Astrocyte (in vitro differentiated cells and primary cell): ENCODE measurements around the gene JAZF1. TPM values are rescaled to one million over a fixed set of nuclear protein-coding genes. Genes with fewer than 3 reads are reported as not detected.

ENCODE experiments used
- DNase-seq: peaks from one replicate; pipeline ENCODE4 v3.0.0-alpha.2; 2010; ENCODE audit warnings: low read depth
- FAIRE-seq: peaks from 2 replicates; lab custom pipeline; 2011; peaks lifted over from hg19 to GRCh38; lab: Jason Lieb, UNC
- H2AFZ ChIP-seq: 2 replicates; pipeline ENCODE4 v1.6.0; 2012; ENCODE audit warnings: low read depth, low read length, inconsistent platforms
- H3K27ac ChIP-seq: 2 replicates; pipeline ENCODE4 v1.5.1; 2011; ENCODE audit warnings: low read depth, low read length, inconsistent platforms
- H3K27me3 ChIP-seq: 2 replicates; pipeline ENCODE4 v1.6.0; 2011; ENCODE audit warnings: low read length, inconsistent platforms; ENCODE audit not compliant: insufficient read depth
- H3K36me3 ChIP-seq: 2 replicates; pipeline ENCODE4 v1.5.1; 2011; ENCODE audit warnings: low read length, inconsistent platforms; ENCODE audit not compliant: insufficient read depth
- H3K4me1 ChIP-seq: 2 replicates; pipeline ENCODE4 v1.5.1; 2011; ENCODE audit warnings: low read length, inconsistent platforms; ENCODE audit not compliant: insufficient read depth
- H3K4me2 ChIP-seq: 2 replicates; pipeline ENCODE4 v1.6.0; 2012; ENCODE audit warnings: low read length, inconsistent platforms
- H3K4me3 ChIP-seq: 2 replicates; pipeline ENCODE4 v1.5.1; 2011; ENCODE audit warnings: low read depth, mild to moderate bottlenecking, low read length, inconsistent platforms; ENCODE audit not compliant: insufficient read depth
- H3K79me2 ChIP-seq: 2 replicates; pipeline ENCODE4 v1.6.0; 2012; ENCODE audit warnings: mild to moderate bottlenecking, low read length, inconsistent platforms; ENCODE audit not compliant: insufficient read depth
- H3K9ac ChIP-seq: 2 replicates; pipeline ENCODE4 v1.6.0; 2012; ENCODE audit warnings: mild to moderate bottlenecking, low read length, inconsistent platforms
- H3K9me3 ChIP-seq: 2 replicates; pipeline ENCODE4 v1.5.1; 2012; ENCODE audit warnings: low read depth, mild to moderate bottlenecking, low read length, inconsistent platforms; ENCODE audit not compliant: insufficient read depth
- H4K20me1 ChIP-seq: 2 replicates; pipeline ENCODE4 v1.6.0; 2012; ENCODE audit warnings: low read length, inconsistent platforms; ENCODE audit not compliant: insufficient read depth
- H3K27ac Mint-ChIP-seq: one replicate; pipeline ENCODE4 v1.8.0; 2021; ENCODE audit warnings: mild to moderate bottlenecking, mixed read lengths; ENCODE audit not compliant: unreplicated experiment
- H3K27me3 Mint-ChIP-seq: one replicate; pipeline ENCODE4 v1.8.0; 2021; ENCODE audit warnings: low read depth, mixed read lengths; ENCODE audit not compliant: unreplicated experiment
- H3K36me3 Mint-ChIP-seq: one replicate; pipeline ENCODE4 v1.8.0; 2021; ENCODE audit warnings: low read depth, mixed read lengths; ENCODE audit not compliant: unreplicated experiment
- H3K4me1 Mint-ChIP-seq: one replicate; pipeline ENCODE4 v1.8.0; 2021; ENCODE audit warnings: low read depth, mixed read lengths; ENCODE audit not compliant: unreplicated experiment
- H3K4me3 Mint-ChIP-seq: one replicate; pipeline ENCODE4 v1.8.0; 2021; ENCODE audit warnings: mild to moderate bottlenecking, moderate library complexity, mixed read lengths; ENCODE audit not compliant: unreplicated experiment
- H3K9me3 Mint-ChIP-seq: one replicate; pipeline ENCODE4 v1.8.0; 2021; ENCODE audit warnings: mild to moderate bottlenecking, mixed read lengths; ENCODE audit not compliant: unreplicated experiment
- EZH2 ChIP-seq: IDR thresholded peaks from 2 replicates; pipeline ENCODE4 v1.6.1; 2012; ENCODE audit warnings: mild to moderate bottlenecking, low read length, inconsistent platforms; ENCODE audit not compliant: insufficient read depth
- total RNA-seq: library from RNA; stranded (reverse); gene quantifications from 2 replicates; pipeline ENCODE4 v1.2.1, GENCODE V29; 2021
- TF ChIP-seq, protein P1 (sequence below): IDR thresholded peaks from 2 replicates; pipeline ENCODE4 v1.5.1; 2011; ENCODE audit warnings: low read depth, mild to moderate bottlenecking, inconsistent platforms, low read length, moderate library complexity; ENCODE audit not compliant: insufficient read depth

JAZF1 gene
- total RNA-seq, 1 donor from 2014 or later = 20.1 TPM

DNA sequence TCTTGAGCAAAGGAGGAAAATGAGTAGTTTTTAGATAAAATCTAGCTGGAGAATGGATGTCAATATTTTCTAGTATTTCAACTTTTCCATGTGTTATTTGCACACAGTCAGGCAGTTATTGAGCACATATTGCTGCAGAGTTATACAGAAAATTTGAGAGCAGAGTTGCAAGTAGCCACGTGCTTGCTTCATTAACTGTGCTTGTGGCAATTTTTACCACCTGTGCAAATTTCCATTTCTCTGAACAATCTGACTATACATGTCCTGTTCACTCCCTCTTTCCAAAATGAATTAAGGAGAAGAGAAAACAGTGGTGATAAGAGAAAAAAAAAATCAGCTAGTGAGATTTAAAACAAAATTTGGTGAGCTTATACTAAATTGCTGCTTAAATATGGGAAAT is 262.1 kb downstream of the JAZF1 start:
- Mint-ChIP-seq H3K36me3 (peaks cover 3% of the 10 kb centered on the region), H3K27me3 (no peaks in the 10 kb centered on the region), H3K4me1 (peaks cover 18% of the 10 kb centered on the region), H3K4me3 (no peak overlapping the region), H3K9me3 (no peaks in the 10 kb centered on the region), H3K27ac (no peak overlapping the region)
- Histone ChIP-seq H2AFZ (no peak overlapping the region), H3K79me2 (no peaks in the 10 kb centered on the region), H3K4me2 (peak overlapping the region; percentile 59), H3K9me3 (no peaks in the 10 kb centered on the region), H3K4me1 (peaks cover 19% of the 10 kb centered on the region), H3K36me3 (no peaks in the 10 kb centered on the region), H3K27me3 (no peaks in the 10 kb centered on the region), H3K9ac (no peak overlapping the region), H3K4me3 (no peak overlapping the region), H3K27ac (no peak overlapping the region), H4K20me1 (no peaks in the 10 kb centered on the region)
- TF ChIP-seq, protein P1, sequence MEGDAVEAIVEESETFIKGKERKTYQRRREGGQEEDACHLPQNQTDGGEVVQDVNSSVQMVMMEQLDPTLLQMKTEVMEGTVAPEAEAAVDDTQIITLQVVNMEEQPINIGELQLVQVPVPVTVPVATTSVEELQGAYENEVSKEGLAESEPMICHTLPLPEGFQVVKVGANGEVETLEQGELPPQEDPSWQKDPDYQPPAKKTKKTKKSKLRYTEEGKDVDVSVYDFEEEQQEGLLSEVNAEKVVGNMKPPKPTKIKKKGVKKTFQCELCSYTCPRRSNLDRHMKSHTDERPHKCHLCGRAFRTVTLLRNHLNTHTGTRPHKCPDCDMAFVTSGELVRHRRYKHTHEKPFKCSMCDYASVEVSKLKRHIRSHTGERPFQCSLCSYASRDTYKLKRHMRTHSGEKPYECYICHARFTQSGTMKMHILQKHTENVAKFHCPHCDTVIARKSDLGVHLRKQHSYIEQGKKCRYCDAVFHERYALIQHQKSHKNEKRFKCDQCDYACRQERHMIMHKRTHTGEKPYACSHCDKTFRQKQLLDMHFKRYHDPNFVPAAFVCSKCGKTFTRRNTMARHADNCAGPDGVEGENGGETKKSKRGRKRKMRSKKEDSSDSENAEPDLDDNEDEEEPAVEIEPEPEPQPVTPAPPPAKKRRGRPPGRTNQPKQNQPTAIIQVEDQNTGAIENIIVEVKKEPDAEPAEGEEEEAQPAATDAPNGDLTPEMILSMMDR = no peak
- no peak for TF ChIP-seq EZH2
- DNase-seq (no peak), FAIRE-seq (no peak)

DNA sequence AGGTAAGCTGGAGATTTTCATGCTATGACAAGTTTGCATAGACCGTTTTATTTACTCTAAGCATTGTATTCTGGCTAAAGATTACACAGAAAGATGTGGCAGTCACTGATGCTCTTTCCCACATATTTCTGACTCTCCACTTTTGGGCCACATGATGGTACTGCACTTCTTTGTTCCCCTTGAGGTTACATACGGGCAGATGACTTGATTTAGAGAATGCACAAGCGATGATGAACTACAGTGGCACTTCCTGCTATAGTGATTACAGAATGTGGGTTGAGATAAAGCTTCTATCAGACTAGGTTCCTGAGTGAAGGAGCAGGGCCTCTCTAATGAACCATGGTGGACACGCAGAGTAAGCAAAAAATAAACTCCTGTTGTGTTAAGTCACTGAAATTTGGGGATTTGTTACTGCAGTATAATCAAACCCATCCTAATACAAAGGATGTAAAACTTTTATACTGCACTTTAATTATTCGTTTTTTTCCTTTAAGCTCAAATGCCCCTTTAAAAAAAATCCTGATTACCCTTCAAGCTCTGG is 262.8 kb downstream of the JAZF1 start:
- no peaks in the 10 kb centered on the region for H3K36me3 ChIP-seq
- no peak overlapping the region for H3K4me3 ChIP-seq
- H3K36me3 Mint-ChIP-seq = peaks cover 3% of the 10 kb centered on the region
- no peak overlapping the region for H3K9ac ChIP-seq
- no peaks in the 10 kb centered on the region for H3K9me3 ChIP-seq
- H3K27ac Mint-ChIP-seq = peak overlapping the region; percentile 31
- H3K79me2 ChIP-seq = no peaks in the 10 kb centered on the region
- H3K9me3 Mint-ChIP-seq = no peaks in the 10 kb centered on the region
- no peaks in the 10 kb centered on the region for H4K20me1 ChIP-seq
- H3K4me2 ChIP-seq = peak overlapping the region; percentile 59
- H3K27me3 Mint-ChIP-seq = no peaks in the 10 kb centered on the region
- H3K27me3 ChIP-seq = no peaks in the 10 kb centered on the region
- peaks cover 18% of the 10 kb centered on the region for H3K4me1 Mint-ChIP-seq
- peak; percentile 62 for FAIRE-seq
- H3K27ac ChIP-seq = no peak overlapping the region
- TF ChIP-seq, protein P1 = no peak
- TF ChIP-seq EZH2 = no peak
- peaks cover 19% of the 10 kb centered on the region for H3K4me1 ChIP-seq
- peak; percentile 84 for DNase-seq
- H2AFZ ChIP-seq = no peak overlapping the region
- no peak overlapping the region for H3K4me3 Mint-ChIP-seq

DNA sequence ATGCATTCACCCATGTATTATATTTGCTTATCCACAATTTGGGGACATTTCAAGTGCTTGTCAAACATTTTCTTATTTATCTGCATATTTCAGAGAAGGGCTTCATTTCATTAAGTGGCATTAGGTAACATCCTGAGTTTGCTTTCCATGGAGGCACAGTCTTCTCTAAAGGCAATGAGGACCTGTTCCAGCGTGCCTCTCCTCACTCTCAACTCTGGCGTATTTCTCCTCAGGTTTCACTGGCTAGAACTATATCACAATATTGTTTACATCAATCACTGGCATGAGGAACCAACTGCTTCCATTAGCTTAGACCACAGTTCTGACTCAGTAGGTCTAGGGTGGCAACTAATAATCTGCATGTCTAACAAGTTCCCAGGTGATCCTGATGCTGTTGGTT is 263.5 kb downstream of the JAZF1 start:
- Mint-ChIP-seq H3K4me3 (no peak overlapping the region), H3K27ac (no peak overlapping the region), H3K36me3 (peaks cover 3% of the 10 kb centered on the region), H3K27me3 (no peaks in the 10 kb centered on the region), H3K4me1 (peaks cover 18% of the 10 kb centered on the region), H3K9me3 (no peaks in the 10 kb centered on the region)
- H3K4me2 ChIP-seq = peak overlapping the region; percentile 59
- no peaks in the 10 kb centered on the region for H4K20me1 ChIP-seq
- H3K36me3 ChIP-seq = no peaks in the 10 kb centered on the region
- H3K4me3 ChIP-seq = no peak overlapping the region
- no peak overlapping the region for H2AFZ ChIP-seq
- H3K79me2 ChIP-seq = no peaks in the 10 kb centered on the region
- no peak overlapping the region for H3K27ac ChIP-seq
- H3K9ac ChIP-seq = no peak overlapping the region
- no peaks in the 10 kb centered on the region for H3K9me3 ChIP-seq
- TF ChIP-seq, protein P1 = no peak
- no peak for TF ChIP-seq EZH2
- FAIRE-seq (no peak), DNase-seq (no peak)
- peaks cover 19% of the 10 kb centered on the region for H3K4me1 ChIP-seq
- no peaks in the 10 kb centered on the region for H3K27me3 ChIP-seq
